ENCODE data around the gene VAPA. TPM values are rescaled to one million over a fixed set of nuclear protein-coding genes. Genes with fewer than 3 reads are reported as not detected.

Gene VAPA
- polyA plus RNA-seq, 3 donors = 209 to 265 (median 238) TPM

- DNase-seq (ENCODE audit: extremely low read depth in 1 of 11, low read depth in 9 of 11, low spot score in 4 of 11) = no peak
These were observed 39.0 kb downstream of the VAPA start for GRCh38 chr18:9952633-9953416.

GRCh38 chr18:9958861-9959399 lies 45.1 kb downstream of the VAPA start:
- no peak for DNase-seq (ENCODE audit: extremely low read depth in 1 of 11, low read depth in 9 of 11, low spot score in 4 of 11)

- no peak for DNase-seq (ENCODE audit: extremely low read depth in 1 of 11, low read depth in 9 of 11, low spot score in 4 of 11)
These were observed 45.7 kb downstream of the VAPA start for GRCh38 chr18:9959564-9959963.

GRCh38 chr18:9960258-9960904 lies 46.6 kb downstream of the VAPA start:
- DNase-seq (ENCODE audit: extremely low read depth in 1 of 11, low read depth in 9 of 11, low spot score in 4 of 11) = no peak

- DNase-seq (ENCODE audit: extremely low read depth in 1 of 11, low read depth in 9 of 11, low spot score in 4 of 11) = no peak
These were observed 47.2 kb downstream of the VAPA start for GRCh38 chr18:9961041-9961440.

DNA sequence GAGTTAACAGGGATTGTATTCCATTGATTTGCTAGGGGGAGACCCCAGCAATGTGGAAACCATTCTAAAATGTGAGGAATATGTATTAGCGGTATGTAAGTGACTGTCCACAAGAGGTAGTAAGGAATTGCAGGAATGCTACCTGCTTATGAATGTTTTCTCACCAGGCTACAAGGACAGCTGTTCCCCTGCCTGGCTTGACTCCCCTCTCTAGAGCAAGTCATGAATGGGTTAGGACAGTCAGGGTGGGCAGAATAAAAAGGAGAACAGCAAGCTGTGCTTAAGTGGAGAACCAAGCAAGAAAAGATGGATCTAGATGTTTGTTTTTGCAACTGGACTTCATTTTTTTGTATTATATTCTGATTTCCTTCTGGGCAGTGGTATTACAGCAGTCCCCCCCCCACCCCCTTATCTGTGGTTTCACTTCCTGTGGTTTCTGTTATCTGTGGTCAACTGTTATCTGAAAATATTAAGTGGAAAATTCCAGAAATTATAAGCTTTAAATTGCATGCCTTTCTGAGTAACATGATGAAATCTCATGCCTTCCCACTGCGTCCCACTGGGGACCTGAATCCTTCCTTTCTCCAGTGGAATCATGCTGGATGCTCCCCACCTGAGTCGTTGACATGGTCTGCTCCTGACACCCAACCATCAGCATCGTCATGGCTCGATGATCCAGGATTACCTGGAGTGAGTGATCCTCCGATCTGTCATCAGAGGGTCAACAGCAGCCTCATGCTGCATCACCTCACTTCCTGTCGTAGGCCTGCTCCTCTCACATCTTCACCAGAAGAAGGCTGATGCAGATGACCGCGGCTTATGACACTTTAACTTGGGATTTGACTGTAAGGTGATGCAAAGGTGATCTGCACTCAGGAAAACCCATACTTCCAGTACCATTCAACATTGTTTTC lies 52.2 kb downstream of the VAPA start:
- no peak for DNase-seq (ENCODE audit: extremely low read depth in 1 of 11, low read depth in 9 of 11, low spot score in 4 of 11)

DNA sequence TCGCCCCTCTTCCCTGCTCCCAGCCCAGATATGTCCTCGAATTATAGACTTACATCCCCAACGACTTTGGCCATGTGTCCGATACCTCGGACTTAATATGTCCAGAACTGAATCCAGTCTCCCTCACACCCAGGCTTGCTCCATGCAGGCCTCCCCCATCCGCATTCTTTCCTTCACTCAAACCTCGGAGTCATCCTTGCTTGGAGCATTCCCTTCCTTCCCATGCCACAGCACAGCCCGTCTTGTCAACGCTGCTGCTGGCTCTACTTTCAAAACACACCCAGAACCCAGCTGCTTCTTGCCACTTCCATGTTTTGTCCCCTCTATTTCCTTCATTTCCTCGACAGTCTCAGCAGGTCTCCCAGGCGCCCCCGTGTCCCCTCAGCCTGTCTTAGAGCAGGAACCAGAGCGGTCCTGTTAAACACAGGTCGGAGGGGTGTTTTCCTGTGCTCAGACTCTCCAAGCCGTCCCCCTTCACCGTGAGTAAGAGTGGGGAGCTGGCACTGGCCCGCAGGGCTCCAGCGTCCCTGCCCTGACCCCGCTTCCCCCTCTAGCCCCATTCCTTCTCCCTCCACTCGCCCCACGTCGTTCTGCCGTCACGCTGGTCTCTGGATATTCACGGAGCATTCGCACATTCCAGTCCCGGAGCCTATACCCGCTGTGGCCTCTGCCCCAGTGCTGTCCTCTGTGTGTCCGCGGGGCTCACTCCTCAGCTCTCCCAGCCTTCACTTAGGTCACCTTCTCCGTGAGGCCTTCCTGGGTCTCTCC lies 54.4 kb downstream of the VAPA start:
- DNase-seq (ENCODE audit: extremely low read depth in 1 of 11, low read depth in 9 of 11, low spot score in 4 of 11) = no peak

DNA sequence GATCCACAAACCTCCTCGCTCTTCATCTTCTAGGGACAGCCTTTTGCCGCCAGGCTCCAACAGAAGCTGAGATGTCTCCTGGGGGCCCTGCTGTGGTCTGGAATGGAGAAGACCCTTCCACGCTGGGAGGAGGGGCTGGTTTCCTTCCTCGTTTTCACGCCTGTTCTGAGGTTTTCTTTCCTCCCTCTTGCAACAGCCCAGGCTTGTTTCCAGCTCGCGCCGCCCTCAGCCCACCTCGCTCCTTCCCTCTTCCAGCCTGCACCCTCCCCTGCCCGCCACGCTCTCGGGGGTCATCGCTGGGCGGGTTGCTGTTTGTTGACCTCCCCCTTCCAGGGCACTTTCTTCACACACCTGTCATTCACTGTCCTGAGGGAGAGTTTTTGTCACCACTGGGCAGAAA lies 55.4 kb downstream of the VAPA start:
- no peak for DNase-seq (ENCODE audit: extremely low read depth in 1 of 11, low read depth in 9 of 11, low spot score in 4 of 11)

- DNase-seq (ENCODE audit: extremely low read depth in 1 of 11, low read depth in 9 of 11, low spot score in 4 of 11) = peak; percentile 68 to 94 (median 78)
These were observed 57.6 kb downstream of the VAPA start for GRCh38 chr18:9971313-9971920.

DNA sequence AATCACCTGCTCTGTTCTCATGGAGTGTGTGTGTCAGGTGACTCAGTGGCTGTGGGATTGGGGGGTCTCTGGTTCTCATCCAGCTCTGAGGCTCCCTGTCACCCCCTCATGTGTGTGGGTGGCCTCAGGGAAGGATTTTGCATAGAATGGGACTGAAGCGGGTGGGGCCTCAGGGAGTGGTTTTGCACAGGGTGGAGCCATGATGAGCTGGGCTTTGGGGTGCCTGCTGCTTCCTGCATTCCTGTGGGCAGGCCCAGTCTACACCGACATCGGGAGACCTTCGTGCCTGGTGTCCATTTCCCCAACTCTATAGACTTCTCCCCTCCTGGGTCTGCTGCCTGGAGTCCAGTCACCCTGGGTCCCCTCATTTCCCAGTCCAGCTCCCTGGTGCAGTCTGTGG lies 59.7 kb downstream of the VAPA start:
- DNase-seq (ENCODE audit: extremely low read depth in 1 of 11, low read depth in 9 of 11, low spot score in 4 of 11) = no peak

GRCh38 chr18:9974279-9974915 lies 60.6 kb downstream of the VAPA start:
- no peak for DNase-seq (ENCODE audit: extremely low read depth in 1 of 11, low read depth in 9 of 11, low spot score in 4 of 11)

- no peak for DNase-seq (ENCODE audit: extremely low read depth in 1 of 11, low read depth in 9 of 11, low spot score in 4 of 11)
These were observed 61.8 kb downstream of the VAPA start for GRCh38 chr18:9975658-9976057.

DNA sequence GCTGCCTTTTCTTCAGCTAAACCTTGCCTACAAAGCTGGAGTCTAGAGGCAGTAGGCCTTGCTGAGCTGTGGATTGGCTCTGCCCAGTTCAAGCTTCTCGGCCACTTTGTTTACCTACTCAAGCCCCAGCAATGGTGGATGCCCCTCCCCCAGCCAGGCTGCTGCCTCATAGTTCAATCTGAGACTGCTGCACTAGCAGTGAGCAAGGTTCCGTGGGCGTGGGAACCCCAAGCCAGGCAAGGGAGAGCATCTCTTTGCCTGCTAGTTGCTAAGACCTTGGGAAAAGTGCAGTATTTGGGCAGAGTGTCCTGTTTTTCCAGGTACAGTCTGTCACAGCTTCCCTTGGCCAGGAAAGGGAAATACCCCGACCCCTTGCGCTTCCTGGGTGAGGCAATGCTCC lies 68.9 kb downstream of the VAPA start:
- no peak for DNase-seq (ENCODE audit: extremely low read depth in 1 of 11, low read depth in 9 of 11, low spot score in 4 of 11)

DNA sequence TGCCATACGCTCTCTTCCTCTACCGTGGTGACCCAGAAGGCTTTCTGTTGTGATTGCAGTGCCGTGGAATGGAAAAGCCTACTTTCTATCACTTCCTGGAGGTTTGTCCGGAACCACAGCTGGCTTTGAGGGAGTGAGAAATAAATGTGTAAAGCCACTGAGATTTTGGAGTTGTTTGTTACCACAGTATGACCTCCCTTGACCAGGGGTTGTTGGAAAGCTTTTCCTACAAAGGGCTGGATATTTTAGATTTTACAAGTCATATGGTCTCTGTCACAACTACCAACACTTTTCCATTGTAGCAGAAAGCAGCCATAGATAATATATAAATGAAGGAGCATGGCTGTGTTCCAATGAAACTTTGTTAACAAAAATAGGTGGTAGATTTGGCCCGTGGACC lies 70.3 kb downstream of the VAPA start:
- no peak for DNase-seq (ENCODE audit: extremely low read depth in 1 of 11, low read depth in 9 of 11, low spot score in 4 of 11)

DNA sequence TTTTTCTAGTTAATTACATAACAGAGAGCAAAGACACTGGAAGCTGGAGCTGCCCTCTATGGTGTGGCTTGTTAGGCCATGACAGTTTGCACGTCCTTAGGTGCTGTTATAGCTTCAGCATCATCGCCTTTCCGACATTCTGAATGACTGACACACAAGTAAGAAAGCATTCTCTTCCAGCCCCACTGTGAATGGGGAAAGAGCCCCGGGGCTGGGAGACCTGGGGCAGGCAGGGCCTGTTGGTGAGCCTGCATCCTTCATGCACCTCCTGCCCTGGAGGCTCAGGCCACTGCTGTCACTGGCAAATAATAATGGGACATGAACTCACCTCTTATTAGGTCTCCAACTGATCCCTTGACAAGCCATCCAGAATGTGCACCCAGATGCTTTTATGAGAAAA lies 71.8 kb downstream of the VAPA start:
- no peak for DNase-seq (ENCODE audit: extremely low read depth in 1 of 11, low read depth in 9 of 11, low spot score in 4 of 11)

GRCh38 chr18:9986156-9986930 lies 72.5 kb downstream of the VAPA start:
- DNase-seq (ENCODE audit: extremely low read depth in 1 of 11, low read depth in 9 of 11, low spot score in 4 of 11) = no peak

DNA sequence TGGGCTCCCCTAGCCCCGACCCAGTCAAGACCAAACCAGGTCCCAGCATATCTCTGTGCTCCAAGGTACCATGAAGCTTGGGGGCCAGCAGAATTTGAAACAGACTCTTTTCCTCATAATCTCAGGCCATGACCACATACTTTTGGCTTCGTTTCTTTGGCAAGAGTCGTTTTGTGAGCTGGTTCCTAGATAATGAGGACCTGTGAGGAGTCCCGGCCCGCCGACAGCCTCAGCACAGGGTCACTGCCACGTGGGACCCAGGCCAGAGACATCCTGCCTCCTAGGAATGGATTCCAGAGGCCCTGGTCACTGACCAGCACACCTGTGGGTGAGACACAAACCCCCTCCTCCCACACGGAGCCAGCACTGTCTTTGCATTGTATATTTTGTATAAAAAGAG lies 73.5 kb downstream of the VAPA start:
- DNase-seq (ENCODE audit: extremely low read depth in 1 of 11, low read depth in 9 of 11, low spot score in 4 of 11) = no peak
